HepG2 (cell line): ENCODE measurements around the gene MFSD11. TPM values are rescaled to one million over a fixed set of nuclear protein-coding genes. Genes with fewer than 3 reads are reported as not detected.

Experiments used
- ASH2L ChIP-seq: fragments of 300-600, 200-600 bp; sonication (generic); IDR thresholded peaks from 2 replicates; pipeline ENCODE4 v1.7.0; 2017; ENCODE audit warnings: low read depth, mild to moderate bottlenecking, moderate library complexity, mixed read lengths, low read length; ENCODE audit not compliant: insufficient read length
- CBX5 ChIP-seq: sonication (generic); formaldehyde crosslinking; IDR thresholded peaks from 2 replicates; pipeline ENCODE4 v1.4.0; 2020; ENCODE audit warnings: missing genetic modification reagents, borderline replicate concordance
- ELF3 ChIP-seq: IDR thresholded peaks from 2 replicates; pipeline ENCODE4 v1.6.1; 2016; ENCODE audit warnings: missing genetic modification reagents, missing compliant biosample characterization
- KAT7 ChIP-seq: IDR thresholded peaks from 2 replicates; pipeline ENCODE4 v1.6.1; 2018; ENCODE audit warnings: borderline replicate concordance, missing compliant biosample characterization
- LCORL ChIP-seq, 2 experiments: fragments of 450-650 bp in 1 of 2; sonication (generic) in 1 of 2; formaldehyde crosslinking in 1 of 2; IDR thresholded peaks; 2 replicates each; pipeline versions ENCODE4 v1.5.0 to v1.6.1; 2017 to 2020; ENCODE audit warnings: antibody characterized with exemption in 1 of 2, missing genetic modification reagents in 1 of 2
- MAZ ChIP-seq, 2 experiments: sonication (generic) in 1 of 2; formaldehyde crosslinking in 1 of 2; IDR thresholded peaks; 2 replicates each; pipeline versions ENCODE4 v1.5.0 to v1.6.1; 2012 to 2020; ENCODE audit warnings: low read depth in 2 of 2, mild to moderate bottlenecking in 2 of 2, borderline replicate concordance in 1 of 2, improper control_type of control experiment in 1 of 2, low read length in 1 of 2, missing genetic modification reagents in 1 of 2, moderate library complexity in 1 of 2
- PHF5A ChIP-seq: IDR thresholded peaks from one replicate; pipeline ENCODE4 v1.6.1; 2018; ENCODE audit warnings: low read depth, missing genetic modification reagents; ENCODE audit not compliant: unreplicated experiment
- SCMH1 ChIP-seq: sonication (generic); formaldehyde crosslinking; IDR thresholded peaks from 2 replicates; pipeline ENCODE4 v1.9.0; 2021; ENCODE audit warnings: missing genetic modification reagents, mild to moderate bottlenecking, borderline replicate concordance
- SIN3B ChIP-seq: fragments of 150-350 bp; IDR thresholded peaks from 2 replicates; pipeline ENCODE4 v1.6.1; 2014; ENCODE audit warnings: low read length
- SPEN ChIP-seq: sonication (generic); formaldehyde crosslinking; IDR thresholded peaks from 2 replicates; pipeline ENCODE4 v1.5.1; 2020; ENCODE audit warnings: low read depth, mild to moderate bottlenecking, missing genetic modification reagents
- ZBED4 ChIP-seq: sonication (generic); formaldehyde crosslinking; IDR thresholded peaks from 2 replicates; pipeline ENCODE4 v1.4.0; 2020; ENCODE audit warnings: missing genetic modification reagents, borderline replicate concordance
- polyA plus RNA-seq, 8 experiments: library from polyadenylated mRNA; depleted of rRNA in 3 of 8; stranded (reverse) in 7 of 8; unstranded in 1 of 8; fragments of >200 nt; fragmentation: Illumina TruSeq in 4 of 8; extraction: Trizol in 4 of 8; gene quantifications; 2 replicates each; pipeline versions ENCODE4 v1.2.1 to v1.2.3, GENCODE V29; 2011 to 2016; ENCODE audit warnings: low read depth in 4 of 8, missing spikeins in 1 of 8, mixed read lengths in 1 of 8; ENCODE audit not compliant: insufficient read depth in 1 of 8
- total RNA-seq, 5 experiments: library from RNA; depleted of rRNA; stranded (reverse); fragments of >200 nt; fragmentation: Illumina TruSeq; extraction: Trizol; gene quantifications; 2 replicates each; pipeline ENCODE4 v1.2.3, GENCODE V29; 2016; ENCODE audit warnings: low read depth in 1 of 5
- TF ChIP-seq, protein P1 (sequence below): sonication (generic); formaldehyde crosslinking; IDR thresholded peaks from 2 replicates; pipeline ENCODE4 v1.8.0; 2022; ENCODE audit warnings: mild to moderate bottlenecking, missing genetic modification reagents, moderate library complexity
- TF ChIP-seq, protein P2 (sequence below): IDR thresholded peaks from 2 replicates; pipeline ENCODE4 v1.4.0; 2020; ENCODE audit warnings: mild to moderate bottlenecking, missing genetic modification reagents

MFSD11 gene
- total and polyA plus RNA-seq, 2 of the 13 experiments (the other 11 are each of a cell fraction or from before 2014, with no cell fraction given) = 26.1 to 36.3 TPM

DNA sequence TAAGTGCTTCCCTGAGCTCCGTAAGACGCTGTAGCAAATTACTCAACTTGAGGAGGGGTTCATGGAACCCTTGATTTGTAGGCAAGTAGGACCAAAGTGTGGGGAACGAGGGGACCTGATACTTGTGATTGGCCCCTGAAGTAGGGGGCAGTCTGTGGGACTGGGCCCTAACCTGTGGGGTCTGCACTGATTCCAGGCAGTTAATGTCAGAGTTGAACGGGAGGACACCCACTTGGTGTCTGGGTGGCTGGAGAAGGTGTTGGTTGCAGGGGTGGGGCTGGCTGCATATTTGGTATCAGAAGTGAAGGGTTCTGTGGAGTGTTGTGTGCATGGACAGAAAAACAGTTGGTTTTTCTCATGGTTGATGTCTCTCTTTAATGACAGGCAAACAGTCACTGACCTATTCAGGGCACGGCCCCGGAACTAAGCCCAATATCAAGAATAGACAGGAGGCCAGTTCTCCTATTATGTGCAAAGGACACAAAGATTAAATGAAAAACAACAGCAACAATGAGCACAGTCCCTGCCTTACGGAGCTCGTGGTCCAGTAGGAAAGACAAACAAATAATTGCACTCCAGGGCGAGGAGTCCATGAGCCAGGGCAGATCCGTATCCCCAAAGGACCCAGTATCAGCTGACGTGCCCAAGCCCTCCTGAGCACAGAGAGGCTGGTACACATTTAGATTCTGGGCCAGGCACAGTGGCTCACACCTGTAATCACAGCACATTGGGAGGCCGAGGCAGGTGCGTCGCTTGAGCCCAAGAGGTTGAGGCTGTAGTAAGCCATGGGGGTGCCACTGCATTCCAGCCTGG is 46.3 kb upstream of the MFSD11 start (continued):
- TF ChIP-seq LCORL (IDR thresholded peaks at IDR 0.05) (no peak), LCORL (CRISPR knock-in tag; IDR thresholded peaks at IDR 0.05) (peak; percentile 85), SPEN (CRISPR knock-in tag) (peak; percentile 71), ELF3 (peak; percentile 94), SIN3B (no peak), MAZ (IDR thresholded peaks at IDR 0.05; ENCODE audit: borderline replicate concordance, low read depth, low read length) (no peak), MAZ (CRISPR knock-in tag; IDR thresholded peaks at IDR 0.05; ENCODE audit: low read depth) (0 out of 2 replicates have a peak, but pooled peaks have one; percentile 37), CBX5 (CRISPR knock-in tag) (no peak), ASH2L (peak; percentile 45), PHF5A (CRISPR knock-in tag) (peak; percentile 18), KAT7 (0 out of 2 replicates have a peak, but pooled peaks have one; percentile 24), SCMH1 (CRISPR knock-in tag) (no peak), ZBED4 (CRISPR knock-in tag) (peak; percentile 92; the same call in 1 of the 2 replicates)
- TF ChIP-seq, protein P1, sequence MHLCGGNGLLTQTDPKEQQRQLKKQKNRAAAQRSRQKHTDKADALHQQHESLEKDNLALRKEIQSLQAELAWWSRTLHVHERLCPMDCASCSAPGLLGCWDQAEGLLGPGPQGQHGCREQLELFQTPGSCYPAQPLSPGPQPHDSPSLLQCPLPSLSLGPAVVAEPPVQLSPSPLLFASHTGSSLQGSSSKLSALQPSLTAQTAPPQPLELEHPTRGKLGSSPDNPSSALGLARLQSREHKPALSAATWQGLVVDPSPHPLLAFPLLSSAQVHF = no peak
- TF ChIP-seq, protein P2, sequence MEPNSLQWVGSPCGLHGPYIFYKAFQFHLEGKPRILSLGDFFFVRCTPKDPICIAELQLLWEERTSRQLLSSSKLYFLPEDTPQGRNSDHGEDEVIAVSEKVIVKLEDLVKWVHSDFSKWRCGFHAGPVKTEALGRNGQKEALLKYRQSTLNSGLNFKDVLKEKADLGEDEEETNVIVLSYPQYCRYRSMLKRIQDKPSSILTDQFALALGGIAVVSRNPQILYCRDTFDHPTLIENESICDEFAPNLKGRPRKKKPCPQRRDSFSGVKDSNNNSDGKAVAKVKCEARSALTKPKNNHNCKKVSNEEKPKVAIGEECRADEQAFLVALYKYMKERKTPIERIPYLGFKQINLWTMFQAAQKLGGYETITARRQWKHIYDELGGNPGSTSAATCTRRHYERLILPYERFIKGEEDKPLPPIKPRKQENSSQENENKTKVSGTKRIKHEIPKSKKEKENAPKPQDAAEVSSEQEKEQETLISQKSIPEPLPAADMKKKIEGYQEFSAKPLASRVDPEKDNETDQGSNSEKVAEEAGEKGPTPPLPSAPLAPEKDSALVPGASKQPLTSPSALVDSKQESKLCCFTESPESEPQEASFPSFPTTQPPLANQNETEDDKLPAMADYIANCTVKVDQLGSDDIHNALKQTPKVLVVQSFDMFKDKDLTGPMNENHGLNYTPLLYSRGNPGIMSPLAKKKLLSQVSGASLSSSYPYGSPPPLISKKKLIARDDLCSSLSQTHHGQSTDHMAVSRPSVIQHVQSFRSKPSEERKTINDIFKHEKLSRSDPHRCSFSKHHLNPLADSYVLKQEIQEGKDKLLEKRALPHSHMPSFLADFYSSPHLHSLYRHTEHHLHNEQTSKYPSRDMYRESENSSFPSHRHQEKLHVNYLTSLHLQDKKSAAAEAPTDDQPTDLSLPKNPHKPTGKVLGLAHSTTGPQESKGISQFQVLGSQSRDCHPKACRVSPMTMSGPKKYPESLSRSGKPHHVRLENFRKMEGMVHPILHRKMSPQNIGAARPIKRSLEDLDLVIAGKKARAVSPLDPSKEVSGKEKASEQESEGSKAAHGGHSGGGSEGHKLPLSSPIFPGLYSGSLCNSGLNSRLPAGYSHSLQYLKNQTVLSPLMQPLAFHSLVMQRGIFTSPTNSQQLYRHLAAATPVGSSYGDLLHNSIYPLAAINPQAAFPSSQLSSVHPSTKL (CRISPR knock-in tag) = peak; percentile 91
